Measurements from ENCODE around the gene CPA5.

DNA sequence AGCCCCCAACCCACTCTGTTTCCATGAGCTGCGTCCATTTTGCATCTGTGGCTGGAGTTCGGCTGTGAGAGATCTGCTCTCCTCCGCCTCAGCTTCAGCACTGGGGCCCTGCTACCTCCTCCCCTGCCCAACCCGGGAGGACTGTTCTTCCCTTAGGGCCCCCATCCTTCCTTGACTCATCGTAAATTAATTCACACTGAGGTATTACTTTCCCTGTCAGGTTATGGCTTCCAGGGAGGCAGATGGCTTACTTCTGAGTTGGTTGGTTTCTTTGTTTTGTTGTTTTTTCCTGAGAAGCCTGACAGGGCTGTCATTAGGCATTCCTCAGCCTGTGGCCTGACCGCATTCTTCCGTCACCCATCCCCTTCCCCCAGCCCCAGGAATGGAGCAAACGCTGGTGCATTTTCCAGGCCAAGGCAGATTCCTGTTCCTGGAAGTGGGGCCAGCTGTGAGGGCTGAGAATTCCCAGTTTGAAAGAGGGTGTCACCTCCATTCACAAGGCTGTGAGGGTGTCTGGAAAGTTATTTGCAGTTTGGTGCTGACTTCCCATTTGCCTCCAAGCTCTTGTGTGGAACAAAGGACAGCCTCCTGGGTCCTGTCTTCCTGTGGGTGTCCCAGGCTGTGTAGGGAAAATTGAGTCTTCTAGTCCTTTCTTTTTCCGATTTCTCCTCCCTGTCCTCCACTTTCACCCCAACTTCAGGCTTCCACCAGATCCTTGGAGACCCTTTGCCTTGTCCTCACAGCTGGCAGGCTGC, 11.7 kb downstream of the CPA5 start:
- no peak for TF ChIP-seq CBFB (IDR thresholded peaks at IDR 0.05; ENCODE audit: low read depth)
- TF ChIP-seq, protein P1, sequence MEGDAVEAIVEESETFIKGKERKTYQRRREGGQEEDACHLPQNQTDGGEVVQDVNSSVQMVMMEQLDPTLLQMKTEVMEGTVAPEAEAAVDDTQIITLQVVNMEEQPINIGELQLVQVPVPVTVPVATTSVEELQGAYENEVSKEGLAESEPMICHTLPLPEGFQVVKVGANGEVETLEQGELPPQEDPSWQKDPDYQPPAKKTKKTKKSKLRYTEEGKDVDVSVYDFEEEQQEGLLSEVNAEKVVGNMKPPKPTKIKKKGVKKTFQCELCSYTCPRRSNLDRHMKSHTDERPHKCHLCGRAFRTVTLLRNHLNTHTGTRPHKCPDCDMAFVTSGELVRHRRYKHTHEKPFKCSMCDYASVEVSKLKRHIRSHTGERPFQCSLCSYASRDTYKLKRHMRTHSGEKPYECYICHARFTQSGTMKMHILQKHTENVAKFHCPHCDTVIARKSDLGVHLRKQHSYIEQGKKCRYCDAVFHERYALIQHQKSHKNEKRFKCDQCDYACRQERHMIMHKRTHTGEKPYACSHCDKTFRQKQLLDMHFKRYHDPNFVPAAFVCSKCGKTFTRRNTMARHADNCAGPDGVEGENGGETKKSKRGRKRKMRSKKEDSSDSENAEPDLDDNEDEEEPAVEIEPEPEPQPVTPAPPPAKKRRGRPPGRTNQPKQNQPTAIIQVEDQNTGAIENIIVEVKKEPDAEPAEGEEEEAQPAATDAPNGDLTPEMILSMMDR (IDR thresholded peaks at IDR 0.05 in 2 of 3, conservative IDR thresholded peaks at IDR 0.05 in 1 of 3; ENCODE audit: control insufficient read depth in 2 of 3, extremely low read depth in 1 of 3, insufficient read depth in 1 of 3, low read depth in 3 of 3, low read length in 3 of 3) = no peak
- TF ChIP-seq CREB1 (IDR thresholded peaks at IDR 0.05; ENCODE audit: low read depth) = no peak
- no peak for TF ChIP-seq POLR2AphosphoS5 (IDR thresholded peaks at IDR 0.05; ENCODE audit: low read length)
- no peak for TF ChIP-seq TCF12 (IDR thresholded peaks at IDR 0.05; ENCODE audit: low read depth, low read length)
- TF ChIP-seq, protein P2, sequence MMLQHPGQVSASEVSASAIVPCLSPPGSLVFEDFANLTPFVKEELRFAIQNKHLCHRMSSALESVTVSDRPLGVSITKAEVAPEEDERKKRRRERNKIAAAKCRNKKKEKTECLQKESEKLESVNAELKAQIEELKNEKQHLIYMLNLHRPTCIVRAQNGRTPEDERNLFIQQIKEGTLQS (IDR thresholded peaks at IDR 0.05; ENCODE audit: borderline replicate concordance, extremely low read depth, low read depth, low read length) = no peak
- no peak for TF ChIP-seq EED (IDR thresholded peaks at IDR 0.05; ENCODE audit: low read depth)
- no peak for TF ChIP-seq SMC3 (IDR thresholded peaks at IDR 0.05; ENCODE audit: borderline replicate concordance, low read length)
- TF ChIP-seq EZH2 (IDR thresholded peaks at IDR 0.05; ENCODE audit: borderline replicate concordance, control insufficient read depth, low read depth, low read length) = no peak
- TF ChIP-seq STAT3 (IDR thresholded peaks at IDR 0.05; ENCODE audit: low read depth, low read length) = no peak
- no peak for TF ChIP-seq ESRRA (IDR thresholded peaks at IDR 0.05; ENCODE audit: low read length)
- TF ChIP-seq, protein P3, sequence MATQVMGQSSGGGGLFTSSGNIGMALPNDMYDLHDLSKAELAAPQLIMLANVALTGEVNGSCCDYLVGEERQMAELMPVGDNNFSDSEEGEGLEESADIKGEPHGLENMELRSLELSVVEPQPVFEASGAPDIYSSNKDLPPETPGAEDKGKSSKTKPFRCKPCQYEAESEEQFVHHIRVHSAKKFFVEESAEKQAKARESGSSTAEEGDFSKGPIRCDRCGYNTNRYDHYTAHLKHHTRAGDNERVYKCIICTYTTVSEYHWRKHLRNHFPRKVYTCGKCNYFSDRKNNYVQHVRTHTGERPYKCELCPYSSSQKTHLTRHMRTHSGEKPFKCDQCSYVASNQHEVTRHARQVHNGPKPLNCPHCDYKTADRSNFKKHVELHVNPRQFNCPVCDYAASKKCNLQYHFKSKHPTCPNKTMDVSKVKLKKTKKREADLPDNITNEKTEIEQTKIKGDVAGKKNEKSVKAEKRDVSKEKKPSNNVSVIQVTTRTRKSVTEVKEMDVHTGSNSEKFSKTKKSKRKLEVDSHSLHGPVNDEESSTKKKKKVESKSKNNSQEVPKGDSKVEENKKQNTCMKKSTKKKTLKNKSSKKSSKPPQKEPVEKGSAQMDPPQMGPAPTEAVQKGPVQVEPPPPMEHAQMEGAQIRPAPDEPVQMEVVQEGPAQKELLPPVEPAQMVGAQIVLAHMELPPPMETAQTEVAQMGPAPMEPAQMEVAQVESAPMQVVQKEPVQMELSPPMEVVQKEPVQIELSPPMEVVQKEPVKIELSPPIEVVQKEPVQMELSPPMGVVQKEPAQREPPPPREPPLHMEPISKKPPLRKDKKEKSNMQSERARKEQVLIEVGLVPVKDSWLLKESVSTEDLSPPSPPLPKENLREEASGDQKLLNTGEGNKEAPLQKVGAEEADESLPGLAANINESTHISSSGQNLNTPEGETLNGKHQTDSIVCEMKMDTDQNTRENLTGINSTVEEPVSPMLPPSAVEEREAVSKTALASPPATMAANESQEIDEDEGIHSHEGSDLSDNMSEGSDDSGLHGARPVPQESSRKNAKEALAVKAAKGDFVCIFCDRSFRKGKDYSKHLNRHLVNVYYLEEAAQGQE (IDR thresholded peaks at IDR 0.05; ENCODE audit: low read depth, low read length) = no peak
- TF ChIP-seq, protein P4, sequence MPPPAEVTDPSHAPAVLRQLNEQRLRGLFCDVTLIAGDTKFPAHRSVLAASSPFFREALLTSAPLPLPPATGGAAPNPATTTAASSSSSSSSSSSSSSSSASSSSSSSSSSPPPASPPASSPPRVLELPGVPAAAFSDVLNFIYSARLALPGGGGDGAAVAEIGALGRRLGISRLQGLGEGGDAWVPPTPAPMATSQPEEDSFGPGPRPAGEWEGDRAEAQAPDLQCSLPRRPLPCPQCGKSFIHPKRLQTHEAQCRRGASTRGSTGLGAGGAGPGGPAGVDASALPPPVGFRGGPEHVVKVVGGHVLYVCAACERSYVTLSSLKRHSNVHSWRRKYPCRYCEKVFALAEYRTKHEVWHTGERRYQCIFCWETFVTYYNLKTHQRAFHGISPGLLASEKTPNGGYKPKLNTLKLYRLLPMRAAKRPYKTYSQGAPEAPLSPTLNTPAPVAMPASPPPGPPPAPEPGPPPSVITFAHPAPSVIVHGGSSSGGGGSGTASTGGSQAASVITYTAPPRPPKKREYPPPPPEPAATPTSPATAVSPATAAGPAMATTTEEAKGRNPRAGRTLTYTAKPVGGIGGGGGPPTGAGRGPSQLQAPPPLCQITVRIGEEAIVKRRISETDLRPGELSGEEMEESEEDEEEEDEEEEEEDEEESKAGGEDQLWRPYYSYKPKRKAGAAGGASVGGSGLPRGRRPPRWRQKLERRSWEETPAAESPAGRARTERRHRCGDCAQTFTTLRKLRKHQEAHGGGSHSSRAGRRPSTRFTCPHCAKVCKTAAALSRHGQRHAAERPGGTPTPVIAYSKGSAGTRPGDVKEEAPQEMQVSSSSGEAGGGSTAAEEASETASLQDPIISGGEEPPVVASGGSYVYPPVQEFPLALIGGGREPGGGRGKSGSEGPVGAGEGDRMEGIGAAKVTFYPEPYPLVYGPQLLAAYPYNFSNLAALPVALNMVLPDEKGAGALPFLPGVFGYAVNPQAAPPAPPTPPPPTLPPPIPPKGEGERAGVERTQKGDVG (CRISPR knock-in tag; IDR thresholded peaks at IDR 0.05) = no peak
- TF ChIP-seq FOXK2 (IDR thresholded peaks at IDR 0.05) = no peak

Data from GM12878 (cell line).